GM21723 (cell line): Measurements from ENCODE around the gene TTC28.
"Not testable (repeated sequence)": the region's sequence is repeated elsewhere in the genome, so short reads cannot be mapped to it uniquely, and the experiment has no call there.

Source experiments
- ATAC-seq: cut with Tn5 transposase; IDR thresholded peaks from one replicate; pipeline ENCODE4 v1.9.1; 2021; ENCODE audit warnings: mild to moderate bottlenecking, moderate library complexity; ENCODE audit not compliant: unreplicated experiment

TTC28 gene

DNA sequence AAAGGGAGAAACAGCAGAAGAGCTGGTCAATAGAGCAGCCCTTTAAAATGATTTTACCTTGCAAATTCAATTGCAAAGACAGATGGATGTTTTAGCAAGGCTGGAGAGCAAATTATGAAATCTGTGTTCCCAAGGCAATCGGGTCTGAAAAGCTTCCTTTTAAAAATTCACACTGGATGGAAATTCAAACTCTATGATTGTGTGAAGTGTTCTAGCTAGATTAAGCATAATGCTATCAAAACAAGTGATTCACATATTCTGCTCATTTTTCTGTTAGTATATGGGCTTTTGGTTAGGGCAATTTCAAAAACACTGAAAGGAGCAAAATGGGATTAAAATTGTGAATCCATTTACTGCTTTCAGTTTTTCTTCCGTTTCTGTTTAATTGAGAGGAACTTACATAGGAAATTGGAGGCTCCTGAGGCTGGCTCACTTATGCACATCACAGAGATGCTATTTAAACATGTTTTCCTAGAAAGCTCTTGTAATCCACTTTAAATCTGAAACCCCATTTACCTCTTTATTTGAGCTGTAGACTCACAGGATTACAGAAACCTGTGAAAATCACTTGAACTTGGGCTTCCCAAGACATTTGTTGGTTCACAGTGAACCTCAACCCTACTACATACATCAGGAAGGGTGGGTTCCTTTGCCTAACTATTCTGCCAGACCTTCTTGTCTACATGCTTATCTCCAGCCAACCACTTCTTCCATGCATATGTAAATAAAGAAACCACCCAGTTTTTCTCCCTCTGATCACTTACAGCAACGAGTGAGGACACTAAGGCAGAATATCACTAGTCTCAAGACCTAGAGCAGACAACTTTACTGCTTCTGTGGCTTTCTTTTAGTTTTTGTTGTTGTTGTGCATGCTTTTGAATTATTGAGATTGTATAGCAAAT is 558.7 kb downstream of the TTC28 start:
- ATAC-seq: no peak

DNA sequence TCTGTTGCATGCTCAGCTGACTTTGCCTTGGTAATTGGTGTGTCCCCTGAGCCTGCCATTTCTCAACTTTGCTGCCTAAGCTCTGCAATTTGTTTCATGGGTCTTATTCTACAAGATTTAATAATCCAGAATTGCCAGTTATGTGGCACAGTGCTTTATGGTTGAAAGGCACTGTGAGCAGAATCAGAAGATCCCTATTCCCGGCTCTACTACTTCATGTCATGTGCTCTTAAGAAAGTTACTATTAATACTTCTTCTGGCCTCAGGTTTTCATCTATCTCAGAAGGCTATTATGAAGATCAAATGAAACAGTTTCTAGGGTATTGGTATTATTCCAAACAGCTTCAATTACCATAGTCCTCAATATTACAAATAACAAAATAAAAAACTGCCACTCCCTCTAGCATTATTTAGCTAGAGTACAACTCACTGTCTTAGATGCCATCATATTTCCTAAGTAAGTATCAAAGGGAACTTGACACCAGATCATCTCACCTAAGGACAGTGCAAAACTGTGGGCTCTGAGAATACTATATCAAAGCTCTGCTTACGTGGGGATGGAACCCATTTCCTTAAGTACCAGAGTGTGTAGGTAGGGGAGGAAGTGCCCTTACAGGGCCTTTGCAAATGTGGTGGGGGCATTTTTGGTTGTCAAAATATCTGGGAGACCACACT is 560.5 kb downstream of the TTC28 start:
- ATAC-seq: no peak

DNA sequence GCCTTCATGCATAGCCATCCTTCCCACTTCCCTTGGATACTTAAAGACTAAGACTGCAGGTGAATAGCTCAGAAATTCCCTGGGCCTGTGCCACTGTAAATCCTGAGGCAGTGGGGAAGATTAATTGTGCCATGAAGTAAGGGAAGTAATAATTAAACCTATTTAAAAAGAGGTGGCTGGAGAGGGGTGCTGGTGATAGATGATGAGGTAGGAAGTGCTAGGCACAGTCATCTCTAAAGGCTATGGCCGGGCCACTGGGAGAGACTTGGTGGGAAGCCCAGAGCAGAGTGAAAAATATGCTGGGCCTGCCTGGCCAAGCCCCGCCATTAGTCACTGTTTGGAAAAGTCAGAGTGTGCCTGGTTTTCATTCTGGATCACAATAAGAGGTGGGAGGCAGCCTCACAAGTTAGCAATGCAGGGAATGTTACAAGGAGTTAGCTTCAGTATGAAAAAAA is 563.4 kb downstream of the TTC28 start:
- ATAC-seq: no peak

DNA sequence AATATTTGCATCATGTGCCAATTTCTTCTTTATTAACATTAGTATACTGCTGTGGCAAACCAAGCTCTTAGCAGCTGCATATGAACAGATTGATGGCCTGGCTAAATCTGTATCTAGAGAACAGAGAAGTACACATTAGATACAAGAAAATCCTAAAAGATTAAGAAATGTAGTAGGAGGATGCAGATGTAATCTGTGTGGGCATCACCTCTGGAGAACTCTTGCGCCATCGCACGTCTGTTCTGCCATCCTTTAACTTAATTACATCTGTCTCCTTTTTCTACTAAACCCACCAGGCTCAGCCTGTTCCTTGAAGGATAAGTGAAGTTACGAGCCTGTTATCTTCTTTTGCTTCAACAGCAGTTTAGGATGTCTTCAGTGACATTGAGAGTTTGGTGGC is 564.2 kb downstream of the TTC28 start:
- no peak for ATAC-seq

DNA sequence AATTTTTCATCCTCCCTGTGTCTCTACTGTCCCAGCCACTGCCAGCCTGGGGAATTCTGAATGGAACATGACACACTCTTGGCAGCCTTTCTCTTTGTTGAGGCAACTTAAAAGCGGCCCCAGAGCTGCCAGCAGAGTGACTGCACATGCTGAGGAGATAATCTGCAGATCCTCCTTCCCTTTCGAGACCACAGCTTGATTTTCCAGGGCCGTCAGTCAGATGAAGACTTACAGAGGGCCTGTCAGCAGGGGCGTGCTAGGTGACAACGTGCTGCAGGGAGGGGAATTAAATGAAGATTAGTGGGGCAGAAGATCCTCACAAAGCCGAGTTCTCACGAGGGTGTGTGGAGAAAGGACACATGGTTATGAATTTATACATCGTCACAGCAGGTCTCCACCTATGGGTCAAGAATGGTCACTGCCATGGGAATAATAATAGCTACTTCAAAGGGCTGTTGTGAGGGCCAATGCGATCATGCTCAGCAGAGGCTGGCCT is 567.0 kb downstream of the TTC28 start:
- no peak for ATAC-seq

DNA sequence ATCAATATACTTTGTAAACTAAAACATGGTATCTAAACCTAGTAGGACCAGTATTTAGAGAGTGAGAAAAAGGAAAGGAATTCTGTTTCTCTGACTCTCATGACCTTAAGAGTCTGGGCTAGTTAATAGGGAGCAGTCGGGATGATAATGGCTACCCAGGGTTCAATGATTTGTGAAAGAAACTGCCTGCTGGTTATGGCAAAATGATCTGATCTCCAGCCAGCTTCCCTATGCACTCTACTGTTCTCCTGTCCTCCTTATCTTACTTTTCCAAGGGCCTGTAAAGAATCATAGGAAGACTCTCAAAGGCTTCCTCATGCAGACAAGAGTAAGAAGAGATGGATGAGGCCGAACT is 567.5 kb downstream of the TTC28 start:
- ATAC-seq: no peak

DNA sequence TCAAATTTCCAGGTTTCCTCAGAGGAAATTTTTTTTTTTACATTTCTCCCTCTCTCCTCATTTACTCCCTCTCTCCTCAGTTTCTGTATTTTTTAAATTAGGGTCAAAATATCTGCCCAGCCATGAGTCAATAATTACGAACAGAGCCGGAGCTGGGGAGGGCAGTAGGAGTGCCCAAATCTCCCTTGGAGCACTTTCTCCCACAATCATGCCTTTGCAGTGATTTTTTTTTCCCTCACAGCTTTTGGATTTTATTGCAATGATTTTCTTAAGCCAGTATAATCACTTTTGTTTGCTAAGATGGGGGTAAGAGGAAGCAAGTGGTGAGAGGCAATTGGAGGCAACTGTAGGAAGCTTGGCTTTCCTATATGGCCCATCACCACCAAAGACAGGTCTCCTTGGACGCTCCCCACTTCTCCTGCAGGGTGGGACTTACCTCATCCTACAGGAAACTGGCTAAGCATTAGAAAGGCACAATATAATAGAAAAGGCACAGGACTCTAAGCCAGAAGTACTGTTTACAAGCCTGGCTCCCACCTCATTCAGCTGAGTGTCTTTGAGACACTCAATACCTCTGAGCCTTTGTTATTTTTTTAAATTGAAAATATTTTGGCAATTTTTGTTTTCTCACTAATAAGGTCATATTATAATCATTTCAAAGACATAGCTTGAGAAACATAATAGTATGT is 568.0 kb downstream of the TTC28 start:
- ATAC-seq: no peak

DNA sequence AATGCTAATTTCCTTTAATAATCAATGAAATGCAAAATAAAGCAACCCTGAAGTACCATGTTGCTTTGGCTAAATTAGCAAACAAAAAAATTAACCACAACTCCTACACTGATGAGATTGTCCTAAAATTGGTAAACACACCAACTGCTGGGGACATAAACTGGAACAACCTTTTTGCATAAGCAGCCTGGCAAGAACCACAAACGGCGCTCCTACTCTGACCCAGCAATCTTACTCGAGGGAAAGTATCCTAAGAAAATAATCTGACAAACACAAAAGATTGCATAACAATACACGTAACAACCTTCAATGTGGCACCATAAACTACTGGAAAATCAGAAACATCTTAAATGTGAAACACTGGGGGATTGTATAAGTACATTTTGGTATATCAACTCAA is 570.8 kb downstream of the TTC28 start:
- no peak for ATAC-seq

DNA sequence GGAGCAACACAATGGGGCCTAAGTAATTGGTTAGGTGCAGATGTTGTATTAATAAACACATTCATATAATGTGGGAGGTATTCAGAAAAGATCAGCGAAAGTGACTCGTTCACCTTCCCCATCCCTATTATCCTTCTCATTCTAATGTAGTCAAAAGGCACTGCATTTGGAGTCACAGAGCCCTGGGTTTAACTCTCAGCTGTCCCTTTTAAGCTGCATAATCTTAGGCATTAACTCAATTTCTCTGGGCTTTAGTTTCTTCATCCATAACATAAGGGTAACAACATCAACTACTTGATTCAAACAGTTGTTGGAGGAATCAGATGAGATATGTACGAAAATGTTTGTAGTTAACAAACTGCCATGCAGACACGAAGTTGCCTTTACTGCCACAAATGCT is 573.0 kb downstream of the TTC28 start:
- ATAC-seq: no peak

DNA sequence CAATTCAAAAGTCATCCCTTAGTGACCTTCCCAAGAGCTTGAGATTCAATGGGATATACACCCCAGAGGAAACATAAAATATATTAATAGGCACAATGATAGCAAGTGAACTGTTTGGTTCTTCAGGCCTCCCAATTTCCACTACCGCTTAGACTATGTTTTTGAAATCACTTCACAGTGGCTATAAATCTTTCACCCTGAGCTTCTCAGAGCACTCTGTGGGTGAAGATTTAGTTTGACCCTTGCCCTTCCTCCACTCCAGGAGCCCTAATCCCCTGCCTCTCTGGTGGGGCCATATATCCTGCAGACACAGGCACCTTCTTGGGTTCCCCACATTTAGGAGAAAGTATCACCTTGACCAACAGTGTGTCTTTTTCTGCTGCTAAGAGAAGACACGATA is 573.7 kb downstream of the TTC28 start:
- ATAC-seq: no peak

DNA sequence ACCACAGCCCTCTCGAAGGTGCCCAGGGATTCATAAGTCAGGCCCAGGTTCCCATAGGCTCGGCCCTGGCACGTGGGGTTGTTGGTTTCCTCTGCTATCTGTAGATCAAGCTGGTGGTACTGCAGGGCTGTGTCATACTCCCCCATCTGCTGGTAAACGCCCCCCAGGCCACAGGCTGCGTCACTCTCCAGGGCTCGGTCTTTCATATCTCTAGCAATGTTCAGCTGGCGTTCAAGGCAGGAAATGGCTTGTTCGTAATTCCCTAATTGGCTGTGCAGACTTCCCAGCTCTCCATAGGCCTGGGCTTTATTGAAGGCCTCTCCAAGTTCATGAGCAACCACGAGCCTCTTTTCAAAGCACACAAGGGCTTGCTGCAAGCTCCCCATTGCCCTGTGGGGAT is 574.2 kb downstream of the TTC28 start:
- ATAC-seq: no peak

DNA sequence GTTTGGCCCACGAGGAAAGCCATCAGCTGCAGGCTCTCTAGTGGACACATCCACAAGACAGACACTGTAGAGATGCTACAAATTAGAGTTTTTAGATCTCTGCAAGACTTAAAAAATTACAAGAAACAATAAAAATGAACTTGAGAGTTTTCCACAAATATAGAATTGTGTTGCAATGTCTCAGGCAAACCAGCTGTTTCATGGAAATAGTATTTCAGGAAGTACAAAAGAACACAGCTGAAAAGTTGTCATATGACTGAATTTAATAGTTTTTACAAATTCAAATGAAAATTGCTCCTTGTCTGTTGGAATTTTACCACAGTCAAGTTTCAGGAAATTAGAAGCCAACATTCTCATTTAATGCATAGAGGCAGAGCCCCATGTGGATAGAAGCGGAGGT is 576.0 kb downstream of the TTC28 start:
- no peak for ATAC-seq

DNA sequence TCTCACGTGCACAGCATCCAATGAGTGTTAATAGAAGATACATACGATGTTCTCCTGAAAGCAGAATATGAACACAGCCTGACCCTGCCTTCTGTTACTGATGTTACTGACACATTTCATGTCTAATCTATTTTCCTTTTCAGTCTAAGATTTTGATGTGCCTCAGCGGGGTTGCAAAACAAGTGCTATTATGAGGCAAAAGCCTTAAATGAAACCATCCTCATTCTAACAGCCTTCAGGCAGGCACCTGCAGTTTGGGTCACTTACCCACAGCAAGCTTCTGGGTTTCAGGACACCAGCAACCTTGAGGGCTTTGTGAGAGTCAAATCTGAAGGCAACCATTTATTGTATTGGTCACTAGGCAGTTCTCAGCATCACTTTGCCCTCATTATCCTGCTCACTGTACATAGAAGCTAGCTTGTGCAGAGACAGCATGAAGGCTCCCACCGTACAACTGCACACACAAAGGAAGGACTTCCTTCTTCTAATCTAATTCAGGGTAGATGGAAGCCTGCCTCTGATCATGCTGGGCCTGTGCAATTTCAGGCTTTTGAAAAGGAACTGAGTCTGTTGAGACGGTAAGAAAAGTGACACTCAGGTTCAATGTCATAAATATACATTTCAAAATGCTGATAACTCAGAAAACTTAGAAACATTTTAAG is 577.4 kb downstream of the TTC28 start:
- ATAC-seq: no peak

DNA sequence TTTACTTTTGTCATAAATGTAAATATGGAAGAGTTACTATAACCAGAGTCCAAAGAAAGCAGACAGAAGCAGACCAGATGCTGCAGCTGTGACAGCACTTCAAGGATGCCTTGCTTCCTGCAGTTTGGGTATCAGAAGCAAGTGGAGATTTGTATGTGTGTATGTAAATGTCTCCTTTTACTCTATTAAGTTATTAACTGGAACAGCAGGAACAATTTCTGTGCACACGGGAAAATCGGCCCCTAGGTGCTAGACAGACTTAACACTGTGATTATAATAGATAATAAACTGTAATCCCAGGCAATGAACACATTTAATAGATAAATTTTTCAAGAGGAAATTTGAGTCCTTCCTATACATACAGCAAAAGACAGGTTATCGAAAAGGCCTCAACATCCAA is 582.0 kb downstream of the TTC28 start:
- ATAC-seq: no peak

DNA sequence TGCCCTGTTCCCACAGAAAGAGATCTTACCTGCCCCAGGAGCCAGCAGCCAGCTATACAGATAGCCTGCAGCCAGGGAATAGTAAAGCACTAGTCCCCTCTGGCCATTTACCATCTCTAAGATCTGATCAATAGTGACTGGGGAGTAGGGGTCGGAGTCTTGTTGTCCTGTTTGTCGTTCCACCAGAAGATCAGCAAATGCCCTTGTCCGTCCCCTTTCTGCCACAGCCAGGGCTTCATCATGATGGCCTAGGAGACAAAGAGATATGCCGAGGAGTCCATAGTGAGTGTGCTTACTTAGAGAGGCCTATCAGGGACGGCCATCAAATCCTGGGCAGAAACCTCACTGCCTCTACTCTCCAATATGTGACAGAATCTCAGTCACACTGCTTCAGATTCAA is 583.5 kb downstream of the TTC28 start:
- no peak for ATAC-seq

DNA sequence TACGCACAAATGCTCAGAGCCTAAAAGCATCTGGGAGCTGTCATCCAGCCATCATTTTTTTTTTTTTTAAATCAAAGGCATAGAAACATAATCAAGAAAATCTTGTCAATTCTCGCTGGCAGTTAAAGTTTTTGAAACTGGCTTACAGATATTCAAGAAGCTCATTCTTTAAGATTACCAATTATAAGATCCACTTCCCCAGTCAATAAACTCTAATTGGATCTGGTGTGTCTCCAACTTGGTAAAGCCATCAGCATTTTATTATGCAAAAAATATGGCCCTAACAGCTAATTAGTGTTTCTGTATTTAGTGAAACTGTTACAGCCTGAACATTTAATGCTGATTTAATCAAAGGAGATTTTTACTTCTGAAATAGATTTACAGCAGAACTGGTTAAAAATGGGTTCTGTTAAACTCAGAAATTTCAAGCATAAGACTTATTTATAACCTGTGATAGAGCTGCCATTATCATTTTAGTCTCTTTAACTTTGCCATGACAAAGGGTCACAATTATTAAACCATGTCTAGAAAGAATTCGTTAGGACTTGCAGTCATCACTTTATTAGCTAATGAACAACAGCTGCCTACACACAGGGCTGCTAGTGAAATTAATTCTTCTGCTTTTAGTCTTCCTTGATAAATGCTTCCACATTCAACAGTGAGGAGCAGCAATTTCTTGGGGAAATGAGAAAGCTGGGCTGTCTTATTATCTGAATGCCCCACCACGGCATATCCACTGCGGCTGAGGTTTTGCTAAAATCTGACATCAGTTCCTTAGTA is 584.1 kb downstream of the TTC28 start:
- no peak for ATAC-seq

DNA sequence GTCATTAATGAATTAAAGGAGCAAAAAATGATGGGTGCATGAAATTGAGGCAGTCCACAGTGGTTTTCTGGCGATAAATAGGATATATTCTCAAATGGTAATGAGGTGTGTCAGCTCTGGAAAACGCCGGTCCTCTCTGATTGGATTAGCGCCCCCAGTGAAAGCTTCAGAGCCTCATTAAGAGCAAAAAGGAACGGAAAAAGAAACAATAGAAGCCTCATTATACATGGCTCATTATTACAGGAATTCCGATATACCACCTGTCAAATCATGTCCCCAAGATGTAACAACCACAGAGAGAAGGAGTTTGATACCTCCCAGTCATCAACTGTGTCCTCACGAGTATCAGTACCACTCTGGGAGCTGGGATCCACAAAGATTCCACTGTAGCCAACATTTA is 584.9 kb downstream of the TTC28 start:
- no peak for ATAC-seq

DNA sequence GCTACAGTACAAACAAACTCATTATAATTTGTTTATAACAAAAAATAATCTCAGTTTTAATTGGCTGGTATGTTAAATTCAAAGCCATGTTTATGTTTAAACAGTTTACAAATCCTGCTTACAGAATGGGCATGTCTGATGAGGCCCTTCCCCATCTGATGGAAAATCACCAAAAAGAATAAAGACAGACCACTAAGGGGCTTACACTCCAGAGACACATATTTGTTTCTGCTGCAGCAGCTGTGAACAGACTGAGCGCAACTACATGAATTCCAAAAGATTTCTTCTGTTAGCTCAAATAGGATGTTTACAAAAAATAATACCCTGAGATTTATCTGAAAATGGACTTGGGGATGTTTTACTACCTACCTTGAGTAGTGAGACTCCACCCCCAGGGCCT is 585.9 kb downstream of the TTC28 start:
- ATAC-seq: no peak

DNA sequence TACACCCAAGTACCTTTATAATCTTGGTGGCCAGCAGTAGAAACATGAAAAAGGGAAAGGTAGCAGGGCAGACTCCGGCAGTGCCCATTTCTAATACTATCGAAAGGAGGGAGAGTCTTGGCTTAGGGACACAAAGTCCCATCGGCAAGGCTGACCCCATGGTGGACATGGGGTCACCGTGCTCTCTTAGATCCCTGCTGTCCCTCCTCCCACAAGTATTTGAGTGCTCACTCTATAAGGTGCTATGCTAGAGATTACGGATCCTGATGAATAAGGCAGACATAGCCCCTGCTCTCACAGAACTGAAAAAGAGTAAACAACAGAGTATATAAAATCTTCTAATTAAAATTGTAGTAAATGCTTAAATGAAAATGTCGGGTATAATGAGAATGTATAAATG is 588.2 kb downstream of the TTC28 start:
- no peak for ATAC-seq

DNA sequence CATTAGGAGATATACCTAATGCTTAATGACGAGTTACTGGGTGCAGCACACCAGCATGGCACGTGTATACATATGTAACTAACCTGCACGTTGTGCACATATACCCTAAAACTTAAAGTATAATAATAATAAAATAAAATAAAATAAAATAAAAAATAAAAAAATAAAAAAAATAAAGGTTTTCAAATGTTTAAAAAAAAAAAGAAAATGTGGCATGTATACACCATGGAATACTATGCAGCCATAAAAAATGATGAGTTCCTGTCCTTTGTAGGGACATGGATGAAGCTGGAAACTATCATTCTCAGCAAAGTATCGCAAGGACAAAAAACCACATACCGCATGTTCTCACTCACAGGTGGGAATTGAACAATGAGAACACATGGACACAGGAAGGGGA is 590.1 kb downstream of the TTC28 start:
- not testable (repeated sequence) for ATAC-seq
